H1 (cell line): ENCODE results near the gene ZNF687. TPM values are rescaled to one million over a fixed set of nuclear protein-coding genes. Genes with fewer than 3 reads are reported as not detected.

ENCODE experiments used
- CREB1 ChIP-seq: IDR thresholded peaks from 2 replicates; pipeline ENCODE4 v1.6.1; 2012; ENCODE audit warnings: inconsistent platforms
- EZH2 ChIP-seq: fragments of 200-600 bp; sonication (generic); IDR thresholded peaks from 2 replicates; pipeline ENCODE4 v1.7.1; 2012; ENCODE audit warnings: low read depth, mild to moderate bottlenecking, moderate library complexity, low read length, inconsistent platforms; ENCODE audit not compliant: severe bottlenecking
- GABPA ChIP-seq: IDR thresholded peaks from 2 replicates; pipeline ENCODE4 v1.6.1; 2011; ENCODE audit warnings: mild to moderate bottlenecking, low read length, moderate library complexity, borderline replicate concordance; ENCODE audit not compliant: insufficient read depth
- HDAC2 ChIP-seq, 2 experiments: fragments of 300-600 bp in 1 of 2; sonication (generic) in 1 of 2; IDR thresholded peaks; 2 replicates each; pipeline ENCODE4 v1.6.1; 2011 to 2012; ENCODE audit warnings: low read depth in 2 of 2, low read length in 2 of 2, mild to moderate bottlenecking in 2 of 2, moderate library complexity in 2 of 2, borderline replicate concordance in 1 of 2, inconsistent platforms in 1 of 2
- HDAC6 ChIP-seq: IDR thresholded peaks from one replicate; pipeline ENCODE4 v1.7.1; 2012; ENCODE audit warnings: low read depth, mild to moderate bottlenecking, inconsistent platforms, low read length, moderate library complexity
- JUND ChIP-seq: IDR thresholded peaks from 2 replicates; pipeline ENCODE4 v1.6.1; 2011; ENCODE audit warnings: mild to moderate bottlenecking, improper control_type of control experiment, low read length
- KDM1A ChIP-seq: fragments of 200-600, 300-600 bp; sonication (generic); IDR thresholded peaks from 2 replicates; pipeline ENCODE4 v1.7.1; 2016; ENCODE audit warnings: mild to moderate bottlenecking, low read length, borderline replicate concordance
- MAFK ChIP-seq: IDR thresholded peaks from 2 replicates; pipeline ENCODE4 v1.6.1; 2012; ENCODE audit warnings: low read depth, mild to moderate bottlenecking, improper control_type of control experiment, low read length
- SAP30 ChIP-seq: fragments of 300-600 bp; sonication (generic); IDR thresholded peaks from 2 replicates; pipeline ENCODE4 v1.7.1; 2012; ENCODE audit warnings: low read length, moderate library complexity, mild to moderate bottlenecking, inconsistent platforms; ENCODE audit not compliant: insufficient read depth, insufficient replicate concordance
- SIN3A ChIP-seq, 2 experiments: IDR thresholded peaks in 1 of 2; conservative IDR thresholded peaks in 1 of 2; 2 replicates each; pipeline ENCODE4 v1.6.1; 2011 to 2012; ENCODE audit warnings: low read length in 2 of 2, improper control_type of control experiment in 1 of 2, low read depth in 1 of 2, mild to moderate bottlenecking in 1 of 2
- SUZ12 ChIP-seq: fragments of 200-600 bp; sonication (generic); IDR thresholded peaks from 2 replicates; pipeline ENCODE4 v1.6.1; 2012; ENCODE audit warnings: mild to moderate bottlenecking, inconsistent platforms, low read length, moderate library complexity, mixed read lengths
- TAF7 ChIP-seq: optimal IDR thresholded peaks from 2 replicates; pipeline ENCODE3; 2011; ENCODE audit warnings: low read depth, mild to moderate bottlenecking, inconsistent platforms, low read length, moderate library complexity, borderline replicate concordance
- YY1 ChIP-seq: IDR thresholded peaks from 2 replicates; pipeline ENCODE4 v1.6.1; 2011; ENCODE audit warnings: low read depth, mild to moderate bottlenecking, low read length
- polyA plus RNA-seq, 7 experiments: library from polyadenylated mRNA; depleted of rRNA in 3 of 7; stranded (reverse) in 5 of 7; unstranded in 2 of 7; fragments of >200 nt in 5 of 7; fragments of 200-250 nt in 2 of 7; gene quantifications; 1 replicate in 5 of 7; 2 replicates in 1 of 7; 4 replicates in 1 of 7; pipeline versions ENCODE4 v1.2.1 to v1.2.3, GENCODE V29; 2011 to 2013; ENCODE audit warnings: missing spikeins in 2 of 7, mixed read lengths in 2 of 7
- total RNA-seq: library from RNA; stranded (reverse); fragmentation: NEBNext Ultra II Directional; extraction: Animal tissue kit (Norgen Biotek cat#: 25700); gene quantifications from 2 replicates; pipeline ENCODE4 v1.2.1, GENCODE V29; 2021
- TF ChIP-seq, protein P1 (sequence below): IDR thresholded peaks from 2 replicates; pipeline ENCODE4 v1.6.1; 2011; ENCODE audit warnings: low read length, improper control_type of control experiment
- TF ChIP-seq, protein P2 (sequence below): IDR thresholded peaks from 2 replicates; pipeline ENCODE4 v1.6.1; 2011; ENCODE audit warnings: low read depth, mild to moderate bottlenecking, low read length; ENCODE audit not compliant: insufficient read depth
- TF ChIP-seq, protein P3 (sequence below), 3 experiments: IDR thresholded peaks; 1 replicate in 2 of 3; 2 replicates in 1 of 3; pipeline versions ENCODE4 v1.5.1 to v1.6.1; 2011; ENCODE audit warnings: low read length in 3 of 3, mild to moderate bottlenecking in 3 of 3, inconsistent platforms in 2 of 3, low read depth in 1 of 3, moderate library complexity in 1 of 3; ENCODE audit not compliant: insufficient read depth in 1 of 3; ENCODE audit errors: control extremely low read depth in 1 of 3

The ZNF687 gene
- total and polyA plus RNA-seq, 2 of the 8 experiments (the other 6 are each of a cell fraction or from before 2014, with no cell fraction given) = 45.9 to 69.9 TPM

DNA sequence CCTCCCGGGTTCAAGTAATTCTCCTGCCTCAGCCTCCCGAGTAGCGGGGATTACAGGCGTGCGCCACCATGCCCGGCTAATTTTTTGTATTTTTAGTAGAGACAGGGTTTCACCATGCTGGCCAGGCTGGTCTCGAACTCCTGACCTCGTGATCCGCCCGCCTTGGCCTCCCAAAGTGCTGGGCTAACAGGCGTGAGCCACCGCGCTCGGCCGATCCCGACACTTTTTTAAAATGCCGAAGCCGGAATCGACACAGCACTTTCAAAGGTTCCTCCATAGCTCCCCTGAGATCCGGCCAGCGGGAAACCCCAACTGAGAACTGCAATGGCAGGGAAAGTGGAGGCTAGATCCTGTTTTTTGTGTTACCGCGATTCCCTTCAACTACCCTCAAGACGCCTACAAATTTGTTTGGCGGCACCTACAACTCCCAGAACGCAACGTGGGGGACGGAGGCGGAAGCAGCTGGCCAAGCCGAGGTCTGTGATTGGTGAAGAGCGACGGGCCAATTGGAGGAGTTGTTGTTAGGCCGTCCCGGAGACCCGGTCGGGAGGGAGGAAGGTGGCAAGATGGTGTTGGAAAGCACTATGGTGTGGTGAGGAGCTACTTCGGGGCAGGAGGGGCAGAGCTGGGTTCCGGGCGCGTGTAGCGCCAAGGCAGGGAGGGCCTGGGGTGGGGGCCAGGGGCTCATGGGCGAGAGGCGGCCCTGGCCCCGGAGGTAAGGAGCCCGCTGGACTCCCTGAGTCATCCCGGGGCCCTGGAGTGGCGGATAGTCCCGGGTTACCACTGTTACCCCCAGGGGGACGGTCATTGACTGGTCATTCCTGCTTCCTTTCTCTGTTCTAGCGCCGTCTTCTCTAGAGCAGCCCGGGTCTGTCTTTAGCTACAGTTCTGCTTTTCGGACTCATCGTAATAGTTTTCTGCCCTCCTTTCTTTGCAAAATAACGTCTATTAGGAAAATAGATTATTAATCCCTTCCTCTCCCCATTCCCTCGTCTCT is 27.6 kb upstream of the ZNF687 start, which contains the start of gene PSMD4 (continued):
- TF ChIP-seq HDAC2 (IDR thresholded peaks at IDR 0.05; ENCODE audit: borderline replicate concordance in 1 of 2, low read depth in 2 of 2, low read length in 2 of 2) = 0 out of 4 replicates have a peak, but pooled peaks of 1 of the 2 experiments have one; percentile 45
- no peak for TF ChIP-seq GABPA
- TF ChIP-seq MAFK = no peak
- no peak for TF ChIP-seq EZH2
- no peak for TF ChIP-seq SAP30
- TF ChIP-seq, protein P1, sequence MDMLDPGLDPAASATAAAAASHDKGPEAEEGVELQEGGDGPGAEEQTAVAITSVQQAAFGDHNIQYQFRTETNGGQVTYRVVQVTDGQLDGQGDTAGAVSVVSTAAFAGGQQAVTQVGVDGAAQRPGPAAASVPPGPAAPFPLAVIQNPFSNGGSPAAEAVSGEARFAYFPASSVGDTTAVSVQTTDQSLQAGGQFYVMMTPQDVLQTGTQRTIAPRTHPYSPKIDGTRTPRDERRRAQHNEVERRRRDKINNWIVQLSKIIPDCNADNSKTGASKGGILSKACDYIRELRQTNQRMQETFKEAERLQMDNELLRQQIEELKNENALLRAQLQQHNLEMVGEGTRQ = 0 out of 2 replicates have a peak, but pooled peaks have one; percentile 17
- TF ChIP-seq, protein P2, sequence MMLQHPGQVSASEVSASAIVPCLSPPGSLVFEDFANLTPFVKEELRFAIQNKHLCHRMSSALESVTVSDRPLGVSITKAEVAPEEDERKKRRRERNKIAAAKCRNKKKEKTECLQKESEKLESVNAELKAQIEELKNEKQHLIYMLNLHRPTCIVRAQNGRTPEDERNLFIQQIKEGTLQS = no peak
- TF ChIP-seq SUZ12 = no peak
- TF ChIP-seq CREB1 = peak; percentile 56
- TF ChIP-seq KDM1A = peak; percentile 58; the same call in 1 of the 2 replicates
- TF ChIP-seq SIN3A (conservative IDR thresholded peaks at IDR 0.05 in 1 of 2, IDR thresholded peaks at IDR 0.05 in 1 of 2; ENCODE audit: low read depth in 1 of 2, low read length in 2 of 2) = peak; percentile 36 to 60; a peak in 1 of 4 replicates
- TF ChIP-seq, protein P3, sequence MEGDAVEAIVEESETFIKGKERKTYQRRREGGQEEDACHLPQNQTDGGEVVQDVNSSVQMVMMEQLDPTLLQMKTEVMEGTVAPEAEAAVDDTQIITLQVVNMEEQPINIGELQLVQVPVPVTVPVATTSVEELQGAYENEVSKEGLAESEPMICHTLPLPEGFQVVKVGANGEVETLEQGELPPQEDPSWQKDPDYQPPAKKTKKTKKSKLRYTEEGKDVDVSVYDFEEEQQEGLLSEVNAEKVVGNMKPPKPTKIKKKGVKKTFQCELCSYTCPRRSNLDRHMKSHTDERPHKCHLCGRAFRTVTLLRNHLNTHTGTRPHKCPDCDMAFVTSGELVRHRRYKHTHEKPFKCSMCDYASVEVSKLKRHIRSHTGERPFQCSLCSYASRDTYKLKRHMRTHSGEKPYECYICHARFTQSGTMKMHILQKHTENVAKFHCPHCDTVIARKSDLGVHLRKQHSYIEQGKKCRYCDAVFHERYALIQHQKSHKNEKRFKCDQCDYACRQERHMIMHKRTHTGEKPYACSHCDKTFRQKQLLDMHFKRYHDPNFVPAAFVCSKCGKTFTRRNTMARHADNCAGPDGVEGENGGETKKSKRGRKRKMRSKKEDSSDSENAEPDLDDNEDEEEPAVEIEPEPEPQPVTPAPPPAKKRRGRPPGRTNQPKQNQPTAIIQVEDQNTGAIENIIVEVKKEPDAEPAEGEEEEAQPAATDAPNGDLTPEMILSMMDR (IDR thresholded peaks at IDR 0.05; ENCODE audit: control extremely low read depth in 1 of 3, insufficient read depth in 1 of 3, low read depth in 1 of 3, low read length in 3 of 3) = no peak
- TF ChIP-seq HDAC6 = no peak
- TF ChIP-seq TAF7 = peak; percentile 61
- no peak for TF ChIP-seq JUND
- TF ChIP-seq YY1 = peak; percentile 67
